SJSA1 (cell line): ENCODE measurements around the gene PIP4K2B. TPM values are rescaled to one million over a fixed set of nuclear protein-coding genes. Genes with fewer than 3 reads are reported as not detected.

Source experiments
- DNase-seq, 2 experiments: peaks; one replicate each; pipeline ENCODE4 v3.0.0-alpha.2; 2015 to 2020; ENCODE audit warnings: low spot score in 2 of 2, low read depth in 1 of 2
- H3K27ac ChIP-seq: fragments of 250-450 bp; sonication (Bioruptor Pico); 2 replicates; pipeline ENCODE4 v1.5.1; 2020; ENCODE audit warnings: mild to moderate bottlenecking, moderate library complexity
- H3K27me3 ChIP-seq: fragments of 250-450 bp; sonication (Bioruptor Pico); replicated peaks from 2 replicates; pipeline ENCODE4 v1.5.1; 2020; ENCODE audit warnings: mild to moderate bottlenecking, moderate library complexity
- H3K36me3 ChIP-seq: fragments of 250-450 bp; sonication (Bioruptor Pico); 2 replicates; pipeline ENCODE4 v1.5.1; 2020; ENCODE audit warnings: mild to moderate bottlenecking
- H3K4me1 ChIP-seq: fragments of 250-450 bp; sonication (Bioruptor Pico); replicated peaks from 2 replicates; pipeline ENCODE4 v1.6.1; 2021; ENCODE audit warnings: mild to moderate bottlenecking
- H3K4me3 ChIP-seq: fragments of 250-450 bp; sonication (Bioruptor Pico); 2 replicates; pipeline ENCODE4 v1.5.1; 2020; ENCODE audit warnings: mild to moderate bottlenecking
- H3K9me3 ChIP-seq: fragments of 250-450 bp; sonication (Bioruptor Pico); replicated peaks from 2 replicates; pipeline ENCODE4 v1.5.1; 2020; ENCODE audit warnings: mild to moderate bottlenecking
- total RNA-seq: library from RNA; depleted of rRNA; stranded (reverse); fragments of >200 nt; shearing (Covaris generic); gene quantifications from 2 replicates; pipeline ENCODE4 v1.2.3, GENCODE V29; 2014; rRNA removed

The PIP4K2B gene
- total RNA-seq = 37.0 and 47.9 TPM in 2 replicates

GRCh38 chr17:38799501-38800236 is at the start of gene PIP4K2B:
TSS of gene PIP4K2B (minus strand) at chr17:38799556. CDS start at chr17:38799424, 132 bp downstream.
- H3K27me3 ChIP-seq = no peaks in the 10 kb centered on the region
- DNase-seq = peak; percentile 98 to 99
- H3K36me3 ChIP-seq = peaks cover 72% of the 10 kb centered on the region
- H3K4me1 ChIP-seq = peaks cover 16% of the 10 kb centered on the region
- H3K27ac ChIP-seq = peak within 1 kb of the TSS; percentile 100
- H3K9me3 ChIP-seq = no peaks in the 10 kb centered on the region
- H3K4me3 ChIP-seq = peak within 1 kb of the TSS; percentile 91

GRCh38 chr17:38848557-38848891 is 49.2 kb upstream of the PIP4K2B start:
- Histone ChIP-seq H3K27me3 (no peaks in the 10 kb centered on the region), H3K36me3 (peaks cover 73% of the 10 kb centered on the region)
- DNase-seq = no peak

GRCh38 chr17:38844261-38844757 is 45.0 kb upstream of the PIP4K2B start:
- Histone ChIP-seq H3K4me1 (no peaks in the 10 kb centered on the region), H3K4me3 (no peak overlapping the region), H3K27ac (no peak overlapping the region), H3K27me3 (no peaks in the 10 kb centered on the region), H3K9me3 (no peaks in the 10 kb centered on the region), H3K36me3 (peaks cover 34% of the 10 kb centered on the region)
- no peak for DNase-seq

More at GRCh38 chr17:38848557-38848891, 49.2 kb upstream of the PIP4K2B start:
- Histone ChIP-seq H3K4me1 (peaks cover 11% of the 10 kb centered on the region), H3K9me3 (no peaks in the 10 kb centered on the region), H3K4me3 (no peak overlapping the region), H3K27ac (no peak overlapping the region)

- Histone ChIP-seq H3K36me3 (peaks cover 13% of the 10 kb centered on the region), H3K4me1 (peaks cover 15% of the 10 kb centered on the region), H3K27ac (peak overlapping the region; percentile 99), H3K27me3 (no peaks in the 10 kb centered on the region), H3K9me3 (no peaks in the 10 kb centered on the region), H3K4me3 (peak overlapping the region; percentile 53)
- no peak for DNase-seq
Measured at GRCh38 chr17:38825762-38826247, 26.4 kb upstream of the PIP4K2B start.

- DNase-seq = peak; percentile 92 to 98
- Histone ChIP-seq H3K4me3 (peak within 1 kb of the TSS; percentile 53), H3K36me3 (peaks cover 20% of the 10 kb centered on the region), H3K9me3 (no peaks in the 10 kb centered on the region), H3K4me1 (peaks cover 15% of the 10 kb centered on the region), H3K27me3 (no peaks in the 10 kb centered on the region), H3K27ac (peak within 1 kb of the TSS; percentile 99)
Measured at GRCh38 chr17:38824899-38825761, 25.8 kb upstream of the PIP4K2B start, which contains the start of gene CWC25. TSS of gene CWC25 (minus strand) at chr17:38825321. CDS start at chr17:38825183, 138 bp downstream.

- H3K27me3 ChIP-seq = no peaks in the 10 kb centered on the region
- no peaks in the 10 kb centered on the region for H3K9me3 ChIP-seq
- peaks cover 65% of the 10 kb centered on the region for H3K36me3 ChIP-seq
- peak overlapping the region; percentile 24; the same call in 1 of the 2 replicates for H3K27ac ChIP-seq
- H3K4me3 ChIP-seq = no peak overlapping the region
- DNase-seq = no peak
- no peaks in the 10 kb centered on the region for H3K4me1 ChIP-seq
Measured at GRCh38 chr17:38815576-38816193, 16.3 kb upstream of the PIP4K2B start.

- no peak for DNase-seq
- no peak overlapping the region for H3K4me3 ChIP-seq
- H3K27me3 ChIP-seq = no peaks in the 10 kb centered on the region
- no peak overlapping the region for H3K27ac ChIP-seq
- H3K4me1 ChIP-seq = no peaks in the 10 kb centered on the region
- peaks cover 75% of the 10 kb centered on the region for H3K36me3 ChIP-seq
- H3K9me3 ChIP-seq = no peaks in the 10 kb centered on the region
Measured at GRCh38 chr17:38809828-38810227, 10.5 kb upstream of the PIP4K2B start.

GRCh38 chr17:38800237-38800760 is 943 bp upstream of the PIP4K2B start:
- DNase-seq = no peak
- H3K4me3 ChIP-seq = peak overlapping the region; percentile 91
- peaks cover 16% of the 10 kb centered on the region for H3K4me1 ChIP-seq
- H3K27me3 ChIP-seq = no peaks in the 10 kb centered on the region
- peaks cover 75% of the 10 kb centered on the region for H3K36me3 ChIP-seq
- H3K27ac ChIP-seq = no peak overlapping the region
- H3K9me3 ChIP-seq = no peaks in the 10 kb centered on the region

- Histone ChIP-seq H3K9me3 (no peaks in the 10 kb centered on the region), H3K4me3 (peak overlapping the region; percentile 91), H3K36me3 (peaks cover 66% of the 10 kb centered on the region), H3K27me3 (no peaks in the 10 kb centered on the region), H3K4me1 (peaks cover 16% of the 10 kb centered on the region), H3K27ac (peak overlapping the region; percentile 37)
- DNase-seq = peak; percentile 57 to 66
Measured at GRCh38 chr17:38798614-38799500, 499 bp downstream of the PIP4K2B start.

- H3K27ac ChIP-seq = no peak overlapping the region
- DNase-seq = no peak
- peaks cover 62% of the 10 kb centered on the region for H3K36me3 ChIP-seq
- no peaks in the 10 kb centered on the region for H3K27me3 ChIP-seq
- peak overlapping the region; percentile 91 for H3K4me3 ChIP-seq
- H3K4me1 ChIP-seq = peaks cover 16% of the 10 kb centered on the region
- H3K9me3 ChIP-seq = no peaks in the 10 kb centered on the region
Measured at GRCh38 chr17:38797828-38798227, 1.5 kb downstream of the PIP4K2B start.

GRCh38 chr17:38797158-38797490 is 2.2 kb downstream of the PIP4K2B start:
- no peak for DNase-seq
- peaks cover 16% of the 10 kb centered on the region for H3K4me1 ChIP-seq
- H3K9me3 ChIP-seq = no peaks in the 10 kb centered on the region
- no peaks in the 10 kb centered on the region for H3K27me3 ChIP-seq
- peaks cover 62% of the 10 kb centered on the region for H3K36me3 ChIP-seq
- no peak overlapping the region for H3K4me3 ChIP-seq
- H3K27ac ChIP-seq = no peak overlapping the region

- no peak for DNase-seq
- Histone ChIP-seq H3K27ac (no peak overlapping the region), H3K4me3 (no peak overlapping the region), H3K9me3 (no peaks in the 10 kb centered on the region), H3K36me3 (peaks cover 57% of the 10 kb centered on the region), H3K27me3 (no peaks in the 10 kb centered on the region), H3K4me1 (peaks cover 16% of the 10 kb centered on the region)
Measured at GRCh38 chr17:38796451-38797157, 2.8 kb downstream of the PIP4K2B start.
